ENCODE measurements around the gene KIAA0930. TPM values are rescaled to one million over a fixed set of nuclear protein-coding genes. Genes with fewer than 3 reads are reported as not detected.

The KIAA0930 gene
- total and polyA plus RNA-seq, 2 donors (not counting 1 experiment from before 2014, with no cell fraction given) = 27.0 to 46.8 TPM

- WGBS (ENCODE audit: insufficient coverage) = 25% methylated on average over 18 of the region's 20 CpGs
- Mint-ChIP-seq H3K27ac (peak overlapping the region; percentile 93), H3K4me1 (peaks cover 82% of the 10 kb centered on the region), H3K9me3 (ENCODE audit: insufficient read depth) (no peaks in the 10 kb centered on the region), H3K4me3 (peak overlapping the region; percentile 85), H3K27me3 (no peaks in the 10 kb centered on the region)
- H4K20me1 ChIP-seq (ENCODE audit: control insufficient read depth, insufficient read depth, low read length, poor library complexity, severe bottlenecking) = peaks cover 34% of the 10 kb centered on the region
- no peaks in the 10 kb centered on the region for H3K27me3 ChIP-seq (replicated peaks in 1 of 4; ENCODE audit: control extremely low read depth in 1 of 4, control insufficient read depth in 3 of 4, insufficient read depth in 4 of 4, low read length in 3 of 4)
- intact Hi-C loops (cut with micrococcal nuclease) = loop anchor here (1.0 kb wide), 2 partner anchors 27 to 73 kb away; partner anchors contain the start of gene NUP50
- peaks cover 50 to 66% of the 10 kb centered on the region in 2 donors for H3K4me1 ChIP-seq (ENCODE audit: control insufficient read depth in 2 of 2, insufficient read depth in 2 of 2, low read length in 2 of 2)
- no peaks in the 10 kb centered on the region for H3K9me3 ChIP-seq (ENCODE audit: control extremely low read depth in 1 of 3, control insufficient read depth in 2 of 3, insufficient read depth in 1 of 3, low read length in 2 of 3)
- H3K36me3 ChIP-seq (replicated peaks in 1 of 2; ENCODE audit: control extremely low read depth in 1 of 2, control insufficient read depth in 1 of 2, extremely low read depth in 1 of 2, insufficient read depth in 2 of 2, low read length in 1 of 2) = peaks cover 2 to 15% of the 10 kb centered on the region in 2 experiments
- peak overlapping the region; percentile 56 to 80 for H3K27ac ChIP-seq (ENCODE audit: low read length in 2 of 2)
- no peak for DNase-seq
- peaks cover 75% of the 10 kb centered on the region for H3K79me2 ChIP-seq (ENCODE audit: control insufficient read depth, insufficient read depth, low read length)
- H2AFZ ChIP-seq (ENCODE audit: insufficient read depth, low read depth, low read length, poor library complexity, severe bottlenecking) = peak overlapping the region; percentile 63
- ChIA-PET POLR2A (interaction anchor here (1.4 to 2.4 kb wide), 2 partner anchors 27 to 72 kb away, joined by 4 to 11 read pairs; partner anchors contain the start of gene NUP50), CTCF (interaction anchor here (0.6 to 2.6 kb wide), 5 partner anchors 17 to 1570 kb away, joined by 3 to 13 read pairs (median 6); no protein-coding TSS in a partner anchor)
- peak overlapping the region in 4 of 5 experiments; percentile 26 to 56 (median 40) for H3K4me3 ChIP-seq (ENCODE audit: control extremely low read depth in 1 of 5, extremely low read depth in 1 of 5, insufficient read depth in 1 of 5, low read depth in 2 of 5, low read length in 4 of 5)
- peak overlapping the region; percentile 81 for H3K4me2 ChIP-seq (replicated peaks; ENCODE audit: low read depth, low read length, poor library complexity, severe bottlenecking)
- peak overlapping the region; percentile 55 for H3K9ac ChIP-seq (ENCODE audit: low read length)
- TF ChIP-seq, protein P1, sequence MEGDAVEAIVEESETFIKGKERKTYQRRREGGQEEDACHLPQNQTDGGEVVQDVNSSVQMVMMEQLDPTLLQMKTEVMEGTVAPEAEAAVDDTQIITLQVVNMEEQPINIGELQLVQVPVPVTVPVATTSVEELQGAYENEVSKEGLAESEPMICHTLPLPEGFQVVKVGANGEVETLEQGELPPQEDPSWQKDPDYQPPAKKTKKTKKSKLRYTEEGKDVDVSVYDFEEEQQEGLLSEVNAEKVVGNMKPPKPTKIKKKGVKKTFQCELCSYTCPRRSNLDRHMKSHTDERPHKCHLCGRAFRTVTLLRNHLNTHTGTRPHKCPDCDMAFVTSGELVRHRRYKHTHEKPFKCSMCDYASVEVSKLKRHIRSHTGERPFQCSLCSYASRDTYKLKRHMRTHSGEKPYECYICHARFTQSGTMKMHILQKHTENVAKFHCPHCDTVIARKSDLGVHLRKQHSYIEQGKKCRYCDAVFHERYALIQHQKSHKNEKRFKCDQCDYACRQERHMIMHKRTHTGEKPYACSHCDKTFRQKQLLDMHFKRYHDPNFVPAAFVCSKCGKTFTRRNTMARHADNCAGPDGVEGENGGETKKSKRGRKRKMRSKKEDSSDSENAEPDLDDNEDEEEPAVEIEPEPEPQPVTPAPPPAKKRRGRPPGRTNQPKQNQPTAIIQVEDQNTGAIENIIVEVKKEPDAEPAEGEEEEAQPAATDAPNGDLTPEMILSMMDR (IDR thresholded peaks at IDR 0.05) = no peak
- no peak for TF ChIP-seq EZH2 (IDR thresholded peaks at IDR 0.05; ENCODE audit: borderline replicate concordance, insufficient read depth, low read depth, low read length, poor library complexity, severe bottlenecking)
- peak; percentile 23 for ATAC-seq (ENCODE audit: low read depth)
Observed at GRCh38 chr22:45235851-45236342, 4.8 kb downstream of the KIAA0930 start.

All from B cell (primary cell).